Astrocyte (in vitro differentiated cells and primary cell): ENCODE data around the gene LCN1. TPM values are rescaled to one million over a fixed set of nuclear protein-coding genes. Genes with fewer than 3 reads are reported as not detected.

ENCODE experiments used
- DNase-seq: peaks from one replicate; pipeline ENCODE4 v3.0.0-alpha.2; 2010; ENCODE audit warnings: low read depth
- FAIRE-seq: peaks from 2 replicates; lab custom pipeline; 2011; peaks lifted over from hg19 to GRCh38; lab: Jason Lieb, UNC
- H2AFZ ChIP-seq: 2 replicates; pipeline ENCODE4 v1.6.0; 2012; ENCODE audit warnings: low read depth, low read length, inconsistent platforms
- H3K27ac ChIP-seq: 2 replicates; pipeline ENCODE4 v1.5.1; 2011; ENCODE audit warnings: low read depth, low read length, inconsistent platforms
- H3K27me3 ChIP-seq: 2 replicates; pipeline ENCODE4 v1.6.0; 2011; ENCODE audit warnings: low read length, inconsistent platforms; ENCODE audit not compliant: insufficient read depth
- H3K36me3 ChIP-seq: 2 replicates; pipeline ENCODE4 v1.5.1; 2011; ENCODE audit warnings: low read length, inconsistent platforms; ENCODE audit not compliant: insufficient read depth
- H3K4me1 ChIP-seq: 2 replicates; pipeline ENCODE4 v1.5.1; 2011; ENCODE audit warnings: low read length, inconsistent platforms; ENCODE audit not compliant: insufficient read depth
- H3K4me2 ChIP-seq: 2 replicates; pipeline ENCODE4 v1.6.0; 2012; ENCODE audit warnings: low read length, inconsistent platforms
- H3K4me3 ChIP-seq: 2 replicates; pipeline ENCODE4 v1.5.1; 2011; ENCODE audit warnings: low read depth, mild to moderate bottlenecking, low read length, inconsistent platforms; ENCODE audit not compliant: insufficient read depth
- H3K79me2 ChIP-seq: 2 replicates; pipeline ENCODE4 v1.6.0; 2012; ENCODE audit warnings: mild to moderate bottlenecking, low read length, inconsistent platforms; ENCODE audit not compliant: insufficient read depth
- H3K9ac ChIP-seq: 2 replicates; pipeline ENCODE4 v1.6.0; 2012; ENCODE audit warnings: mild to moderate bottlenecking, low read length, inconsistent platforms
- H3K9me3 ChIP-seq: 2 replicates; pipeline ENCODE4 v1.5.1; 2012; ENCODE audit warnings: low read depth, mild to moderate bottlenecking, low read length, inconsistent platforms; ENCODE audit not compliant: insufficient read depth
- H4K20me1 ChIP-seq: 2 replicates; pipeline ENCODE4 v1.6.0; 2012; ENCODE audit warnings: low read length, inconsistent platforms; ENCODE audit not compliant: insufficient read depth
- H3K27ac Mint-ChIP-seq: one replicate; pipeline ENCODE4 v1.8.0; 2021; ENCODE audit warnings: mild to moderate bottlenecking, mixed read lengths; ENCODE audit not compliant: unreplicated experiment
- H3K27me3 Mint-ChIP-seq: one replicate; pipeline ENCODE4 v1.8.0; 2021; ENCODE audit warnings: low read depth, mixed read lengths; ENCODE audit not compliant: unreplicated experiment
- H3K36me3 Mint-ChIP-seq: one replicate; pipeline ENCODE4 v1.8.0; 2021; ENCODE audit warnings: low read depth, mixed read lengths; ENCODE audit not compliant: unreplicated experiment
- H3K4me1 Mint-ChIP-seq: one replicate; pipeline ENCODE4 v1.8.0; 2021; ENCODE audit warnings: low read depth, mixed read lengths; ENCODE audit not compliant: unreplicated experiment
- H3K4me3 Mint-ChIP-seq: one replicate; pipeline ENCODE4 v1.8.0; 2021; ENCODE audit warnings: mild to moderate bottlenecking, moderate library complexity, mixed read lengths; ENCODE audit not compliant: unreplicated experiment
- H3K9me3 Mint-ChIP-seq: one replicate; pipeline ENCODE4 v1.8.0; 2021; ENCODE audit warnings: mild to moderate bottlenecking, mixed read lengths; ENCODE audit not compliant: unreplicated experiment
- CTCF ChIP-seq: IDR thresholded peaks from 2 replicates; pipeline ENCODE4 v1.5.1; 2011; ENCODE audit warnings: low read depth, mild to moderate bottlenecking, inconsistent platforms, low read length, moderate library complexity; ENCODE audit not compliant: insufficient read depth
- EZH2 ChIP-seq: IDR thresholded peaks from 2 replicates; pipeline ENCODE4 v1.6.1; 2012; ENCODE audit warnings: mild to moderate bottlenecking, low read length, inconsistent platforms; ENCODE audit not compliant: insufficient read depth
- total RNA-seq: library from RNA; stranded (reverse); gene quantifications from 2 replicates; pipeline ENCODE4 v1.2.1, GENCODE V29; 2021

The LCN1 gene
- total RNA-seq, 1 donor from 2014 or later: not detected

GRCh38 chr9:135489188-135489906, 31.9 kb upstream of the LCN1 start:
- no peak overlapping the region for H2AFZ ChIP-seq
- no peaks in the 10 kb centered on the region for H3K79me2 ChIP-seq
- FAIRE-seq (no peak), DNase-seq (no peak)
- H3K9me3 Mint-ChIP-seq: no peaks in the 10 kb centered on the region
- no peaks in the 10 kb centered on the region for H3K36me3 ChIP-seq
- no peak overlapping the region for H3K27ac ChIP-seq
- no peaks in the 10 kb centered on the region for H3K9me3 ChIP-seq
- no peak overlapping the region for H3K9ac ChIP-seq
- H3K36me3 Mint-ChIP-seq: peaks cover 10% of the 10 kb centered on the region
- H3K27ac Mint-ChIP-seq: no peak overlapping the region
- TF ChIP-seq CTCF: no peak
- no peak for TF ChIP-seq EZH2
- H4K20me1 ChIP-seq: no peaks in the 10 kb centered on the region
- peaks cover 2% of the 10 kb centered on the region for H3K4me1 Mint-ChIP-seq
- H3K27me3 ChIP-seq: no peaks in the 10 kb centered on the region
- H3K4me3 Mint-ChIP-seq: no peak overlapping the region
- H3K4me2 ChIP-seq: no peak overlapping the region
- no peaks in the 10 kb centered on the region for H3K27me3 Mint-ChIP-seq
- H3K4me1 ChIP-seq: no peaks in the 10 kb centered on the region
- H3K4me3 ChIP-seq: no peak overlapping the region

DNA sequence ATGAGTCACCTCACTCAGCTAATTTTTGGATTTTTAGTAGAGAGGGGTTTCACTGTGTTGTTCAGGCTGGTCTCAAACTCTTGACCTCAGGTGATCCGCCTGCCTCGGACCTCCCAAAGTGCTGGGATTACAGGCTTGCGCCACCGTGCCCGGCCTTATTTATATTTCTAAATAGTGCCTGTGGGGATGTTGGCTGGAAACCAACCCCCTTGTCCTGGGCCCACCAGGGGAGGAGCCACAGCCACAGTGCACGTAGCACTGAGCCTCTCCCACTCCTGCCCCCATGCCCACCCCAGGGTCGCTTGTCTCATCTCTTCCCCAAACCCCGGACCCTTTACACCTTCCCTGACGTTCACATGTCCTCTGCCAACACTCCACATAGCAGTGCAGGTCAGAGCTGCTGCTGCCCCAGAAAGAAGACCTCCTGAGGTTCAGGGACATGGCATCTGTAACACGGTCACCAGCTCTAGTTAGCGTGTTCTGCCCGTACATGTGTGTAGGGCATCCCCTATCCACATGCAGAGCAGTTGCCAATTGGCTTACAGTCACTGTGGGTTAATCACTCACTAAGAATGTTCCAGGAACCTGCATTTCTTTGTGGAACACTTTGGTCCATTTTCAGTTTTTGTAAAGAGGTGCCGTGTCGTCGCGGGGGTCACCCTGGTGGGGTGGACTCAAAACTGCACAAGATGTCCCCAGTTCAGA, 30.9 kb upstream of the LCN1 start:
- Mint-ChIP-seq H3K4me1 (peaks cover 2% of the 10 kb centered on the region), H3K27me3 (no peaks in the 10 kb centered on the region), H3K36me3 (peaks cover 6% of the 10 kb centered on the region), H3K9me3 (no peaks in the 10 kb centered on the region), H3K4me3 (no peak overlapping the region), H3K27ac (no peak overlapping the region)
- no peak overlapping the region for H2AFZ ChIP-seq
- no peaks in the 10 kb centered on the region for H3K79me2 ChIP-seq
- H3K4me3 ChIP-seq: no peak overlapping the region
- DNase-seq: no peak
- H3K4me1 ChIP-seq: no peaks in the 10 kb centered on the region
- TF ChIP-seq EZH2 (no peak), CTCF (no peak)
- no peaks in the 10 kb centered on the region for H3K27me3 ChIP-seq
- FAIRE-seq: no peak
- H3K36me3 ChIP-seq: no peaks in the 10 kb centered on the region
- H4K20me1 ChIP-seq: no peaks in the 10 kb centered on the region
- H3K4me2 ChIP-seq: no peak overlapping the region
- H3K27ac ChIP-seq: no peak overlapping the region
- no peaks in the 10 kb centered on the region for H3K9me3 ChIP-seq
- H3K9ac ChIP-seq: no peak overlapping the region
